ENCODE results near the gene NSD2.
"Not testable (repeated sequence)": the region's sequence is repeated elsewhere in the genome, so short reads cannot be mapped to it uniquely, and the experiment has no call there.

NSD2 gene

DNA sequence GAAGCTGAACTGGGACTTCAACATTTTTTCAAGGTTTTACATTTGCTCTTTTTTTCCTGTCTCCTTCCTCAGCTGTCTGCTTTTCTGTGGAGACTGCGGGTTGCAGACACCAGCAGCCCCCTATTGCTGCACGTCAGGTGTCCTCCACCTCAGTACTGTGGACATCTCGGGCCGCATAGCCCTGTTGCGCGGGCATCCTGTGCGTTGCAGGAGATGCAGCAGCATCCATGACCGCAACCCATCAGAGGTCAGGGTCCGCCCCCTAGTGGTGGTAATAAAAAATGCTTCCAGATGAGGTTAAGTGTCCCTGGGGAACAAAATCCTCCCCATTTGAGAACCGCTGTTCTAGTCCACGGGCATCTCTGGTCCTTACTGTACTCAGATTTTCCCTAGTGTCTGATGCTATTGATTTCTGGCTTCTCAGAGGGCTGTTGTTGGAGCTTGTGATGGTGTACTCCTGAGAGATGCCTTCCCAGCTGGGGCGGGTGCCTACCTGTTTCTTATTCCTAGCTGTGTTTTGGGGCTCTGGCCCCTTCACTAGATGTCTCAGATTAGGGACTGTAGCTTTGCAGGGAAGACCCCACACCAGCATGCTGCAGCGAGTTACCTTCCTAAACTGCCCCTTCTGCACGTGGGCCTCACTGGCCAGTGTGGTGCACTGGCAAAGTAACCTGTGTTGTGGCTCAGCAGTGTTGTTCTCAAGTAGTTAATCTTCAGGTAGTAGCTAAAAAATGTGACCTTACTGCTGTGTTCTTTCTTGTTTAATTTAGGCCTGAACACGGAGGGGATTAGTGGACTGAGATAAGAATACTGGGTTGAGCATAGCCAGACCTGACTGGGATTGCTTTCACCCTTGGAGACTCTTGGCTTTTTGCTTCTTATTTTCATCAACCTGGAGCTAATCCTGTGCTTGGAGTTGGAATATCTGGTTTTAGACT is 28.2 kb downstream of the NSD2 start:
- FAIRE-seq, result no peak

DNA sequence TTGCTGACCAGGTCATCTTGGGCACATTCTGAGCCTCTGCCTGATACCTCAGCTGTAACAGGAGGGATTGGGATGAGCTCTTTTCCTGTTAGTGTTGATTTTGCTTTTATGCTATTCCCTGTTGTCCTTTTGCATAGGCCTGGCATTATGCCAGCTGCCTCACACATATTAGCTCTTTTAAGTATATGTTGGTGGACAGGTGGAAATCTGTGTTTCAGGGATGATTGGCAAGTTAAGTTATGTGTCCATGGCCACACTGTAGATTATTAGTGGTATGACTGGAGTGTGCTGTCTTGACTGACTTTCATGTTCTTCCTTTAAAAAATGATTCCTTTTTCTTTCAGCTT is 28.9 kb downstream of the NSD2 start:
- FAIRE-seq, result no peak

DNA sequence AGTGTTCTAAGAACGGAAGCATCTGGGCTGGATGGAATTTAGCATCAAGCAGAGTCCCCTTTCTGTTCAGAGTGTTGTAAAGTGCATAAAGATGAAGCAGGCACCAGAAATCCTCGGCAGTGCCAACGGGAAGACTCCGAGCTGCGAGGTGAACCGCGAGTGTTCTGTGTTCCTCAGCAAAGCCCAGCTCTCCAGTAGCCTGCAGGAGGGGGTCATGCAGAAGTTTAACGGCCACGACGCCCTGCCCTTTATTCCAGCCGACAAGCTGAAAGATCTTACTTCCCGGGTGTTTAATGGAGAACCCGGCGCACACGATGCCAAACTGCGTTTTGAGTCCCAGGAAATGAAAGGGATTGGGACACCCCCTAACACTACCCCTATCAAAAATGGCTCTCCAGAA is 29.4 kb downstream of the NSD2 start:
- no peak for FAIRE-seq

DNA sequence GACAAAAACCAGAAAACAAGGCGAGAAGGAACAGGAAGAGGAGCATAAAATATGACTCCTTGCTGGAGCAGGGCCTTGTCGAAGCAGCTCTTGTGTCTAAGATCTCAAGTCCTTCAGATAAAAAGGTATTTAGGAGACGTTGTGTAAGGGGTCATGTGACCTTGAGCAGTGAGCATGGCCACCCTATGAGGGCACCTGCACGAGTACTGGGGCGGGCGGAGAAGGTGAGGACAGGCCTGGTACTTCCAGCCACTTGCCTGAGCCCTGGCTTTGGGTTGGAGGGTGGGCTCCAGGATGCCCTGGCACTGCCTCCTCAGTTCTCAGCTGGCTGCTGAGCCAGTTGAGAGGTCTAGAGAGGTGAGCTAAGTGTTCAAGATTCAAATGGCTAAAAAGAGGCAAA is 29.9 kb downstream of the NSD2 start:
- FAIRE-seq, result no peak

DNA sequence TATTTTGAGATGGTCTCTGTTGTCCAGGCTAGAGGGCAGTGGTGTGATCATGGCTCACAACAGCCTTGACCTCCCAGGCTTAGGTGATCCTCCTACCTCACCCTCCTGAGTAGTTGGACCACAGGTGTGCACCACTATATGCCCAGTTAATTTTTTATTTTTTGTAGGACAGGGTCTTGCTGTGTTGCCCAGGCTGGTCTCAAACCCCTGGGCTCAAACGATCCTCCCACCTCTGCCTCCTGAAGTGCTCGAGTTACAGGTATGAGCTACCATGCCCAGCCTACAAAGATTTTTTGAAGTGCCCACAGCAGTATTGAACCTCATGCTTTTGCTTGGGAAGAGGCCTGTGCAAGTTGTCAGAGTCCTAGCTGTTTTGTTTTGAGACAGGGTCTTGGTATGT is 31.1 kb downstream of the NSD2 start:
- no peak for FAIRE-seq

DNA sequence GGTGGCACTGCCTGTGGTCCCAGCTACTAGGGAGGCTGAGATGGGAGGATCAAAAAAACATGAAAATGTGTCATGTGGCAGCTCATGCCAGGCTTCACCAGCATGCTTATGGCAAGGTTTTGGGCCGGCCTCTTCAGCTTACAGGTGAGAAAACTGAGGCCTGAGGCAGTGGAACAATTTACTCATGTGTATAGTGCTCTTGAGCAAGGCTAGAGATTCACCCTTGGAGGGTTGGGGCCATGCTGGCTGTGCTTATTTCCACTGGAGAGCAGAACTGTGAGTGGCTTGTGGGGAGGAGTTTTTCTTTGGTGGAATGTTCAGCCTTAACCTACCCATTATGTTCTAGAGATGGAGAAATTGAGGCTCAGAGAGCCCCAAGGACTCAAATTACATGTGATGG is 31.8 kb downstream of the NSD2 start:
- FAIRE-seq, result no peak

DNA sequence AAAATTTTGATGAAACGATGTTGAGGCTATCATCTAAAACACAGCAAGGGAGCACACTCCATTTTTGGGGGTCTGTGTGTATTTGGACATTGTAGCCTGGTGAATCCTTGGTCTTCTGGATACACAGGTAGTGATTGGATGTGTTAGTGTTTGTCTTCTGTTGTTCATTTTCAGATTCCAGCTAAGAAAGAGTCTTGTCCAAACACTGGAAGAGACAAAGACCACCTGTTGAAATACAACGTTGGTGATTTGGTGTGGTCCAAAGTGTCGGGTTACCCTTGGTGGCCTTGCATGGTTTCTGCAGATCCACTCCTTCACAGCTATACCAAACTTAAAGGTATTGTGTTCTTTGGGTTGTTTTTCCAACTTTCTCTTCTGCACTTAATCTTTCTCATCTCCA is 32.8 kb downstream of the NSD2 start:
- FAIRE-seq, result no peak

DNA sequence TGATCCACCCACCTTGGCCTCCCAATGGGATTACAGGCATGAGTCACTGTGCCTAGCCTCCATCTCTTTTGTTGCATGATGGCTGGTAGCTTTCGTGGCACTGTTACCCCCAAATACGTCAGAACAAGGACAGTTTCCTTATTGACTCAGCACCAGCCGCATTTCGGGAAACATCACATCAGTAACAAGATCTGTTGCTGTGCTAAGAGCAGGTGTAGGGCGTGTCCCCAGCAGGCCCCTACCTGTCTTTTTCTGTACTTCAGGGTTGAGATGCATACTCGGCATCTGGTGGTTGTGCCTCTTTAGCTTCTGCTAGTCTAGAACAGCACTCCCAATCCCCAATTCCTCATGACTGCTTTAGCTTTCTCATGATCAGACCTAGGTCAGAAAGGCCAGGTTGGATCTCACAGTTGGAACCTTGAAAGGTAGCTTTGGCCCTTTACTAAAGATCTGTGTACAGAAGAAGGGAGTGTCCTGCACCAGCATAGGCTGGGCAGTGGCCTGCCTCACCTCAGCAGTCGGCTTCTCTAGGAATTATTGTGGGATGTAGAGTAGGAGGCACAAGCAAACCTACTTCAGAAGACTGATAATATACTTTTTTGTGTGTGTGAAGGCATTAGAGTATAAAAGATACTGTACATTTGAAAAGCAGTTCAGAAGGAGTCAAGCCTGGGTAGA is 36.8 kb downstream of the NSD2 start:
- no peak for FAIRE-seq

DNA sequence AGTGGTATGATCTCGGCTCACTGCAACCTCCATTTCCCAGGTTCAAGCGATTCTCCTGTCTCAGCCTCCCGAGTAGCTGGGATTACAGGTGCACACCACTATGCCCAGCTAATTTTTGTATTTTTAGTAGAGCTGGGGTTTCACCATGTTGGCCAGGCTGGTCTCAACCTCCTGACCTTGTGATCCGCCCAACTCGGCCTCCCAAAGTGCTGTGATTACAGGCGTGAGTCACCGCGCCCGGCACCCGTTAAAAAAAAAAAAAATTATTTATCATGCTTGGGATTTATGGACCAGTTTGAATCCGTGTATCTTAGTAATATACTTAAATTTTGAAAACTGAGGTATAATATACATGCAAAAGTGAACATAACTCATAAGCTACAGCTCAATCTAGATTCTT is 38.5 kb downstream of the NSD2 start:
- FAIRE-seq, result not testable (repeated sequence)

DNA sequence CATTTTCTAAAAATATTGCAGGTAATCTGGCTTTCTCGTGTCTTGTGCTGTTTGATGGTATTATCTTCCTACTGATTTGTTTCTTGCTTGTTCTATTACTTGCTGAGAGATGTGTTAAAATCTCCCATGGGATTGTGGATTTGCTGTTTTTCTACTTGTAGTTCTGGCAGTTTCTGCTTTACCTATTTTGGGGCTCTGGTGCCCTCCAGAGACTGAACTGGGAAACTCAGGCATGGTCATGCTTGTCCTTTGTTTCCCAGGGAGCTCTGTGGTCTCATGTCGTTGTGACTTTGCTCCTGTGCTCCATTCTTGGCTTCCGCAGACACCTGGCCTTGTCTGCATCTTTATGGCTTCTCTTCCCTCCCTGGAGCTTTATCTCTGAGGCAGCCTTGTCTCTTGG is 39.5 kb downstream of the NSD2 start:
- no peak for FAIRE-seq

DNA sequence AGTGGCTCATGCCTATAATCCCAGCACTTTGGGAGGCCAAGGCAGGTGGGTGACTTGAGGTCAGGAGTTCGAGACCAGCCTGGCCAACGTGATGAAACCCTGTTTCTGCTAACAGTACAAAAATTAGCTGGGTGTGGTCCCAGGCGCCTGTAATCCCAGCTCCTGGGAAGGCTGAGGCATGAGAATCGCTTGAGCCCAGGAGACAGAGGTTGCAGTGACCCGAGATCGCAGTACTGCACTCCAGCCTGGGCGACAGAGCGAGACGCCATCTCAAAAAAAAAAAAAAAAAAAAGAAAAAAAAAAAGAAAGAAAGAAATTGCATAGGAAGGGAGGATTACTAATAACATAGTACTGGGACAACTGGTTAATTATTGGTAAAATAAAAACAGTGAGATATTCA is 40.1 kb downstream of the NSD2 start:
- FAIRE-seq, result not testable (repeated sequence)

DNA sequence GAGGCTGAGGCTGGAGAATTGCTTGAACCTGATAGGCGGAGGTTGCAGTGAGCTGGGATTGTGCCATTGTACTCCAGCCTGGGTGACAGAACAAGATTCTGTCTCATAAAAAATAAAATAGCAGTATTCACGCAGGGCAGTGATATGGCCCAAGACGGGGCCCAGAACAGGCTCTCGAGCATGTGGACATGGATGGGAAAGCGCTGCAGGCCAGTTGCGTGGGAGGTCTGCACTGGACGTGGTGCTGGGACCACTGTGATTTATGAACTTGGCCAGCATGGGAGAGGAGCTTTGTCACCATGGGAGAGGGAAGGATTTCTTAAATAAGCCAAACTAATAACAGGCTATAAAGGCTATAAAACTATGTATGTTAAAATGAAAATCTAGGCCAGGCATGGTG is 51.6 kb downstream of the NSD2 start:
- FAIRE-seq, result no peak

DNA sequence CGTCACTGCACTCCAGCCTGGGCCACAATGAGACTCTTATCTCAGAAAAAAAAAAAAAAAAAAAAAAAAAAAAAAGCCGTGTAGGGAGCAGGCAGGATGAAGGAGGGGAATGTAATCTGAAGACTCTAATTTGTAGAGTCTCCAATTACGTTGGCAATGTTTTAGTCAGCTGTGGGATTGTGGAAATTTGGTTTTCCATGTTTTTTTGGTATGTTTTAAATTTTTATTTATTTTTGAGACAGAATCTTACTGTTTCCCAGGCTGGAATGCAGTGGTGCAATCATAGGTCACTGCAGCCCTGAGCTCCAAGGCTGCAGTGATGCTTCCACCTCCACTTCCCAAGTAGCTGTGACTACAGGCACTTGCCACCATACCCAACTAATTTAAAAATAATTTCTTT is 56.5 kb downstream of the NSD2 start:
- FAIRE-seq, result no peak

DNA sequence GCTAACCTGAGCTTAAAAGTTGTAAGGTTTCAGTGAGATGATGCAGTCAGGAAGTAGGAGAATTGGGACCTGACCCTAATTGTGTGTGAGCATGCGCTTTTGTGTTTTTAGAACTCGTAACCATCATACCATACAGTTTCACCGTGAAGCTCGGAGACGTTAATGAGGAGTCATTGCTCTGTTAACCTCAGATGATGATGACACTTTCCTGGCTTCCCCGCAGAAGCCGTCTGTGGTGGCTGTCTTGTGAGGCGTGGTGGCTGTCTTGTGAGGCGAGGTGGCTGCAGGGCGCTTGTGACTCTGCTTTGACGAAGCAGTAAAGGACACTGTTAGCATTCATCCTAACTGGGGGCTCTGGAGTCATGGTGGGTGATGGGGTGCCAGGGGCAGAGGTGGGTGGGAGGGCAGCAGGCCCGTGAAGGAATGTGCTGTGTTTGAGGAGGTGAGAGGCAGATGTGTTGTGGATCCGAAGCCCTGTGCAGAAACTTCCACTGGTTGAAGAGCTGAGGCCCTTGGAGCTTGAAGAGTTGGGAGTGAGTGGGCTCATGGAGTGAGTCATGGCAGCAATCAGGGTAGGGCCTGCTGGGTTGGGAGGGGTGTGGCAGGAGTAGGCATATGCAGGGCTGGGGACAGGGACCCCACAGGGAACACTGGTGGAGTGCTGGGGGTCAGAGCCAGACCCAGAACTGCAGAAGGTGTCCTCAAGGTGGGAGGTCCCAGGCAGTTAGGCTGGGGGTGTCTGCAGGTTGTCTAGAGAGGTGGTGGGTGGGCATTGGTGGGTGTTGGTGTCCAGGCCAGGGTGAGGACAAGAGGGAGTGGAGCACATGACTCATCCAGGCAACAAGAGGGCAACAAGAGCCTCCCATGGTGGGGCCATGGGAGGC is 57.4 kb downstream of the NSD2 start:
- no peak for FAIRE-seq

DNA sequence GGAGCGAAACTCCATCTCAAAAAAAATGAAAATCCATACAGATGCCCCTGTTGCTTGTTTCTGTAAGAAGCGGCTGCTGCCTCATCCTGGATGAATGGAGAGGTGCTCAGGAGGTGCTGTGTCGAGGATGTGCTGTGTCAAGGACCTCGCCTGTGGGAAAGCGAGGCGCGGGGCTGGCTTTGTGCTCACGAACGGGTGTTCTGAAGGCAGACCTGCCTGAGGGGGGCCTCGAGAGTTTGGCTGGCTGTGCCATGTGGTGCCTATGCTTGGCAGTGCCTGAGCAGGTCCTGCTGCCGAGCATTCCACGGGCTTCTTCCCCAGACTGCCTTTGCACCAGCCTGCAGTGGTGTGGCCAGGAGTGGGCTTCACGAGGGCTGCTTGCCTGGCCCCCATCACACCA is 61.5 kb downstream of the NSD2 start:
- no peak for FAIRE-seq

DNA sequence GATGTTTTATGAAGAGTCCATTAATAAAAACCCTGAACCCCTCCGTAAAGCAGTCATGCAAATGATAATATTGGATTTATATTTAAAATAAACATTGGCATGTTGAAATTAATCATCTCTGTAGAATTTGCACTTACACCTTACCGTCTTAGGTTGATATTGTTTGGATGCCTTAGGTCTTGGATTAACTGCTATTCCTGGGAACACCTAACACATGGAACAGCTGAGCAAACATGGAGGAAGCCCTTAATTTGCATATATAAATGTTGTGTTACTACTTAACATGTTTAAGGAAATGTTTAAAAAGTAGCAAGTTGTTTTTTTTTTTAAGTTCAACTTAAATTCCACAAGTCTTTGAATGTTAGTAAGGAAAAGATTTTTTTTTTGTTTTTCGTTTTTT is 62.5 kb downstream of the NSD2 start:
- FAIRE-seq, result no peak

DNA sequence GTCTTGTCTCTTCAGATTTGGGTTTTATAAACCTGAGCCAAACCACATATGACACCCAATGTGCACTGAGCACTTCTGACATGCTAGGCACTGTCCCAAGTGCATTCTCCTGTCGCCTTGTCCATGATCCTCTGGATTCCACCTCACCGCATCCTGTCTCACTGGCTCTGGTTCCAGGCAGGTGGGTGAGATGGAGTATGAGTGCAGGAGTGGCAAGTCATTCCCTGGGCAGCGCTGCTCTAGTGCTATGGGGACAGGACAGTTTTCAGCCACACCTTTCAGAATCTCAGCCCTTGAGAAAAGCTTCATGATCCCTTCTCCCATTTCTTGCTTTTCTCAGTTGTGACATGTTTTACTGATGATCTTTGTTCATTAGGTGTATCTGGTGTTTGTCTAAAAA is 66.4 kb downstream of the NSD2 start:
- FAIRE-seq, result no peak

DNA sequence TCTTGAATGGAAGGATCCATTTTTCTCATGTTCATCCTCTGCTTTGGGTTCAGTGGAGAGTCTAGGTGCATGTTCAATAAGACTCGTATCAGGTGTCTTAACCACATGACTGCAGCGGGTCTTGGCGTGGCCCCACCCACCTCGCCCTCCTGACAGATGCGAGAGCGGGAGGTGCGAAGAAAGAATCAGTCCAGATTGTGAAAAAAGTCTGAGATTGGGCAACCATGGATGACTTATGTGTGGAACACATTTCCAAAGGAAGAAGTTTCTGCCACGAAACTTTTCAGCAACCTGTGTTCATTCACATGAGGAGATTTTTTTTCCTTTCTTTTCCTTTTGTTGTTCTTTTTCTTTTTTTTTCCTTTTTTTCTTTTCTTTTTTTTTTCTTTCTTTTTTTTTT is 66.8 kb downstream of the NSD2 start:
- FAIRE-seq, result no peak

DNA sequence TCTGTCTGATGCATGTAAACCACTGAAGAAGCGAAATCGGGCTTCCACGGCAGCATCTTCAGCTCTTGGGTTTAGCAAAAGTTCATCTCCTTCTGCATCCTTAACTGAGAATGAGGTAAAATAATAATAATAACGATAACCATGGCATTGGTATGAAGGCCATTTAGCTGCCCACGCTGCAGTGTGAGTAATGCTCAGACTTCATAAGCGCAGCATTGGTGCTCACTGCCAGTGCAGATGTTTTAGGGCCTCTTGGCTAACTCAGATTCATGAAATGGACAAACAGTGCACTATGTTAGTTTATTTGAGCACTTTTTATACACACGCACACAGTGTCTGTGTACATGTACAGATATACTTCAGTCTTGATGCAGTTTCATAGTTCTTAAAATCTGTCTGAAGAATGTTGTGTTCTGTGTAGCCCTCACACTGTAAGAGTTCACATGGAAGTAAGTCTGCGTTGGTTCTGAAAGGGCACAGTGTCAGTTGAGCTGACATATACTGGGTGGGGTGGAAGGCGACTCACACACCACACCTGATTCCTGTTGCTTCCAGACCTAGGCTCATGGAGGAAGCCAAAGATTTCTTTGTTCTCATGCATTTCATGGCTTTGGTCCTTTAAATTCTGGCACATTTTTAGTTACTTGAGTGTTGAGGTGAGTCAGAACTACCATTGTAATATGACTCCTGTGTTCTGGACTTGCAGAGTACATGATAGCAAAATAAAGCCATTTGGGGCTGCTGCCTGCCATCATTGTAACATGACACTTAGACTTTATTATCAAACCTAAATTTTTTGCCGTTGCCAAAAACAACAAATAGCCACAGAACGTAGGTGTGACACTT is 68.7 kb downstream of the NSD2 start:
- FAIRE-seq, result no peak

DNA sequence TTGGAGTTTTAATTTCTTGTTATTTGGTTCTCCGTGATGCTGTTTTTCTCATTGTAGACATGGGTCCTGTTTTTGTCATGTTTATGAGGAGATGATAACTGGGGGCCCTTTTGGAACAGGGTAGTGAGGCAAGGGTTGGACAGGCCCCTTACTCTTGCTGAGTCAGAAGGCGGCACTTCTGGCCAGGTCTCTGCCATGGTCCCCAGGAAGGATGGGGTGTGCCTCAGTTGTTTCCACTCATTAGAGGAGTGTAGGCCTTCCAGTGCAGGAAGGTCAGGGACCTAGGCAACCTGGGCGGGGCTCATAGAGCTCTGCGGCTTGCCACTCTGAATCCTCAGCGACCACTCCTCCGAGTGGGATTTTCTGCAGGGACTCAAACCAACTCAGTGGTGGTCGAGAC is 69.4 kb downstream of the NSD2 start:
- FAIRE-seq, result no peak

DNA sequence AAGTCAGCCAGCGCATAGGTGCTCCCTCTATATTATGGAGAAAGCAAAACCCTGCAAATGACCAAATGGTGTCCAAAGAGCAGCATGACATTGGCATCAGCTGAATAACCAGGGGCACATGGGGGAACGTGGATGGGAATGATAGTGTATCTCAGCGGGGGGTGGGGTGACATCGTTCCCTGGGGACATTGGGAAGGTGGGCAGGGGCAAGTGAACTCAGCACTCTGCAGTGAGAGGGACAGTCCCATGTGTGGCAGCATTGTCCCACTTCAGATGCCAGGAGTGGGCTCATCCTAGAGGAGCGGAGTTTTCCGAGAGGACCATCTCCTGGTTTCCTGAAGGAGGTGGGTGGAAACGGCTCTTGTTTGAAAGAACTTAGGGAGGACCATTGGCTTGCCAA is 72.7 kb downstream of the NSD2 start:
- FAIRE-seq, result no peak

DNA sequence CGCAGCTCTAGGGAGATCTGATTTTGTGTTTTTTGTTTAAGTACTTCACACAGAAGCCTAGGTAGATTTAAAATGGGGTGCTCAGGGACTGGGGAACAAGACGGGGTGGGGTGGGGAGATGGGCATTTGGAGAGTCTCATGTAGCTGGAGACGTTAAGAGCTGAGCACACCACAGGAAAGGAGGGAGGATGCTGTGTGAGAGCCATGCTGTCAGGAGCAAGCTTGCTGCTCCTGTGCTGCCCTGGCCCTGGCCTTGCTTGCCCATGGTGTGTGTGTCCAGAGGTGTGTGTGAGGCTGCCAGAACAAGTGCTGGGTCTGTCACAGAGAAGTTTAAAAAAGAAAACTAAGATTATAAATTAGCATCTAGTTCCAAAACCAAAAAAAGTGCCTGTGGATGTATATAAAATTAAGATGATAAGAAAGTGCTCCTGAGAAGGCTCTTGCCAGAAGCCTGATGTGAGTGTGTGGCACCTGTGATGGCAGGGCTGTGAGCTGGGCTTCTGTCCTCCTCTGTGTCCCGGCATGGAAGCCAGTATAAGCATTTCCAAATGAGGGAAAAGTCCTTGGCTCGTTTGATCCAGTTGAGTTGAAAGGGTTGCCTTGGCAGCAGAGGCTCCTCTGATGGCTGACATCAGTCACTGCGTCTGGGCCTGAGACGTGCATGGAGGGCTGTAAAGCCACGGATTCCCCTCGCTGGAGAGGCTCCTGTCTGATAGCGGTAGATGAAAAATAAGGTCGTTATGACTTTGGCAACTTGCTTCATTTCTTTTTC is 74.1 kb downstream of the NSD2 start:
- FAIRE-seq, result no peak

Data from islet of Langerhans (tissue), 1 donor.